PFSK-1 (cell line): ENCODE results near the gene PKMYT1.

Experiments
- POLR2AphosphoS5 ChIP-seq: IDR thresholded peaks from 2 replicates; pipeline ENCODE4 v1.6.1; 2012; ENCODE audit warnings: low read depth, mild to moderate bottlenecking, control low read depth, low read length, moderate library complexity
- SIN3A ChIP-seq: IDR thresholded peaks from 2 replicates; pipeline ENCODE4 v1.6.1; 2012; ENCODE audit warnings: mild to moderate bottlenecking, low read length, moderate library complexity, borderline replicate concordance; ENCODE audit not compliant: insufficient read depth
- TAF1 ChIP-seq: IDR thresholded peaks from 2 replicates; pipeline ENCODE4 v1.6.1; 2012; ENCODE audit warnings: low read length, control low read depth, borderline replicate concordance; ENCODE audit not compliant: insufficient read depth
- TF ChIP-seq, protein P1 (sequence below), 2 experiments: IDR thresholded peaks; 2 replicates each; pipeline versions ENCODE4 v1.6.1 to v1.8.0; 2011 to 2012; ENCODE audit warnings: low read depth in 2 of 2, low read length in 2 of 2, control low read depth in 1 of 2, inconsistent platforms in 1 of 2, mild to moderate bottlenecking in 1 of 2, moderate library complexity in 1 of 2; ENCODE audit not compliant: insufficient read depth in 1 of 2

DNA sequence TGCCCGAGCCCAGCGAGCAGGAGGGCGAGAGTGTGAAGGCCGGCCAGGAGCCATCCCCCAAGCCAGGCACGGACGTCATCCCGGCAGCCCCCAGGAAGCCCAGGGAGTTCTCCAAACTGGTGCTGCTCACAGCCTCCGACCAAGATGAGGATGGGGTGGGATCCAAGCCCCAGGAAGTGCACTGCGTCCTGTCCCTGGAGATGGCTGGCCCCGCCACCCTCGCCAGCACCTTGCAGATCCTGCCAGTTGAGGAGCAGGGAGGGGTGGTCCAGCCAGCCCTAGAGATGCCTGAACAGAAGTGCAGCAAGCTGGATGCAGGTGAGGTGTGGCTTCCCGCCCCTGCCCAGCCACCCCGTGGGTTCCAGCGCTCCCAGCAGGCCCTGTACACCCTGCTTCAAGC is 50.6 kb downstream of the PKMYT1 start:
- TF ChIP-seq TAF1: no peak
- no peak for TF ChIP-seq POLR2AphosphoS5
- no peak for TF ChIP-seq SIN3A
- TF ChIP-seq, protein P1, sequence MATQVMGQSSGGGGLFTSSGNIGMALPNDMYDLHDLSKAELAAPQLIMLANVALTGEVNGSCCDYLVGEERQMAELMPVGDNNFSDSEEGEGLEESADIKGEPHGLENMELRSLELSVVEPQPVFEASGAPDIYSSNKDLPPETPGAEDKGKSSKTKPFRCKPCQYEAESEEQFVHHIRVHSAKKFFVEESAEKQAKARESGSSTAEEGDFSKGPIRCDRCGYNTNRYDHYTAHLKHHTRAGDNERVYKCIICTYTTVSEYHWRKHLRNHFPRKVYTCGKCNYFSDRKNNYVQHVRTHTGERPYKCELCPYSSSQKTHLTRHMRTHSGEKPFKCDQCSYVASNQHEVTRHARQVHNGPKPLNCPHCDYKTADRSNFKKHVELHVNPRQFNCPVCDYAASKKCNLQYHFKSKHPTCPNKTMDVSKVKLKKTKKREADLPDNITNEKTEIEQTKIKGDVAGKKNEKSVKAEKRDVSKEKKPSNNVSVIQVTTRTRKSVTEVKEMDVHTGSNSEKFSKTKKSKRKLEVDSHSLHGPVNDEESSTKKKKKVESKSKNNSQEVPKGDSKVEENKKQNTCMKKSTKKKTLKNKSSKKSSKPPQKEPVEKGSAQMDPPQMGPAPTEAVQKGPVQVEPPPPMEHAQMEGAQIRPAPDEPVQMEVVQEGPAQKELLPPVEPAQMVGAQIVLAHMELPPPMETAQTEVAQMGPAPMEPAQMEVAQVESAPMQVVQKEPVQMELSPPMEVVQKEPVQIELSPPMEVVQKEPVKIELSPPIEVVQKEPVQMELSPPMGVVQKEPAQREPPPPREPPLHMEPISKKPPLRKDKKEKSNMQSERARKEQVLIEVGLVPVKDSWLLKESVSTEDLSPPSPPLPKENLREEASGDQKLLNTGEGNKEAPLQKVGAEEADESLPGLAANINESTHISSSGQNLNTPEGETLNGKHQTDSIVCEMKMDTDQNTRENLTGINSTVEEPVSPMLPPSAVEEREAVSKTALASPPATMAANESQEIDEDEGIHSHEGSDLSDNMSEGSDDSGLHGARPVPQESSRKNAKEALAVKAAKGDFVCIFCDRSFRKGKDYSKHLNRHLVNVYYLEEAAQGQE (IDR thresholded peaks at IDR 0.05; ENCODE audit: insufficient read depth in 1 of 2, low read depth in 2 of 2, low read length in 2 of 2): no peak
